ENCODE measurements around the gene PNPLA2. TPM values are rescaled to one million over a fixed set of nuclear protein-coding genes. Genes with fewer than 3 reads are reported as not detected.
A peak's percentile ranks its signal among the peaks of the same experiment; 100 is the strongest.

The PNPLA2 gene
- total and polyA plus RNA-seq, 10 of the 15 experiments (the other 5 are each of a cell fraction or from before 2014, with no cell fraction given): 0.19 to 34.0 (median 8.1) TPM

- peak; percentile 66 for TF ChIP-seq RELA (IDR thresholded peaks at IDR 0.05; ENCODE audit: borderline replicate concordance, partially characterized antibody)
- no peak for TF ChIP-seq HDAC2 (IDR thresholded peaks at IDR 0.05)
- no peak for TF ChIP-seq ZSCAN29 (IDR thresholded peaks at IDR 0.05)
- peak; percentile 81 to 95 for TF ChIP-seq EGR1 (IDR thresholded peaks at IDR 0.05; ENCODE audit: borderline replicate concordance in 1 of 2, low read depth in 2 of 2, low read length in 2 of 2)
- TF ChIP-seq TAF1 (IDR thresholded peaks at IDR 0.05; ENCODE audit: borderline replicate concordance, low read depth, low read length): peak; percentile 97
- TF ChIP-seq NFIC (IDR thresholded peaks at IDR 0.05; ENCODE audit: low read depth, low read length): no peak
- TF ChIP-seq HCFC1 (IDR thresholded peaks at IDR 0.05; ENCODE audit: low read length): peak; percentile 83
- TF ChIP-seq JUNB (IDR thresholded peaks at IDR 0.05): no peak
Observed at GRCh38 chr11:809287-810039, 9.3 kb upstream of the PNPLA2 start, which contains the start of gene RPLP2 (continued).

GRCh38 chr11:810040-810567 is 8.6 kb upstream of the PNPLA2 start:
- H3K27me3 ChIP-seq (replicated peaks in 1 of 2; ENCODE audit: control insufficient read depth in 2 of 2, insufficient read depth in 2 of 2, low read length in 1 of 2): no peaks in the 10 kb centered on the region
- FAIRE-seq: no peak
- peak; percentile 9 for ATAC-seq
- ChIA-PET SMC1A (ENCODE audit: uncharacterized antibody, unreplicated experiment) (interaction anchor here (1.3 to 1.9 kb wide), 2 partner anchors 9 to 10 kb away, joined by 4 to 5 read pairs; partner anchors contain the start of gene PNPLA2), CTCF (interaction anchor here (1.2 to 1.3 kb wide), 2 partner anchors 9 to 34 kb away, joined by 3 to 4 read pairs; no protein-coding TSS in a partner anchor), RAD21 (ENCODE audit: unreplicated experiment) (interaction anchor here (0.7 to 1.7 kb wide), 4 partner anchors 9 to 33 kb away, joined by 3 to 13 read pairs (median 6); partner anchors contain the start of genes PNPLA2 and TSPAN4), POLR2A (interaction anchor here (0.7 to 3.3 kb wide), 8 partner anchors 9 to 235 kb away, joined by 4 to 32 read pairs (median 6); partner anchors contain the start of genes DEAF1, PNPLA2, TMEM80 and TSPAN4)
- peak overlapping the region; percentile 100; the same call in 1 of the 2 replicates for H2AFZ ChIP-seq (ENCODE audit: control insufficient read depth, low read depth, low read length)
- H3K27ac ChIP-seq (ENCODE audit: control insufficient read depth, insufficient read depth): peak overlapping the region; percentile 99
- H3K9ac ChIP-seq (ENCODE audit: control insufficient read depth, insufficient read depth, low read length): peak overlapping the region; percentile 98
- peak overlapping the region; percentile 98 for H3K4me3 ChIP-seq
- H3K79me2 ChIP-seq (ENCODE audit: control insufficient read depth, insufficient read depth, low read length): peaks cover 38% of the 10 kb centered on the region
- H3K9me3 ChIP-seq (replicated peaks; ENCODE audit: control insufficient read depth, insufficient read depth, low read length): no peaks in the 10 kb centered on the region
- peaks cover 8% of the 10 kb centered on the region; the same call in 1 of the 2 replicates for H4K20me1 ChIP-seq (ENCODE audit: control insufficient read depth, insufficient read depth)
- peaks cover 8 to 26% of the 10 kb centered on the region in 2 experiments; a peak in 3 of 4 replicates for H3K36me3 ChIP-seq (ENCODE audit: control insufficient read depth in 2 of 2, insufficient read depth in 2 of 2, low read length in 1 of 2)
- DNase-seq (ENCODE audit: low read depth, low spot score): no peak
- whole genome bisulfite sequencing (ENCODE audit: insufficient coverage, insufficient replicate concordance, low lambda C conversion rate, missing lambda C conversion rate): 2% methylated on average over 49 of the region's 55 CpGs
- in situ Hi-C loops (cut with MboI): loop anchor here (25.0 kb wide), 1 partner anchor 1577 kb away; the partner anchor contains the start of gene CD81
- BruUV-seq (replicated peaks): TSS peak; percentile 79
- peak overlapping the region; percentile 78 for H3K4me2 ChIP-seq (ENCODE audit: control insufficient read depth, insufficient read depth)
- intact Hi-C loops (cut with micrococcal nuclease; ENCODE audit: unreplicated experiment): no loop called here
- peaks cover 7% of the 10 kb centered on the region; the same call in 1 of the 2 replicates for H3K4me1 ChIP-seq (ENCODE audit: control insufficient read depth, insufficient read depth, low read length)
- TF ChIP-seq ZBTB11 (CRISPR knock-in tag; IDR thresholded peaks at IDR 0.05): no peak
- TF ChIP-seq DPF2 (IDR thresholded peaks at IDR 0.05): 0 out of 2 replicates have a peak, but pooled peaks have one; percentile 17
- no peak for TF ChIP-seq ZNF622 (IDR thresholded peaks at IDR 0.05)
- TF ChIP-seq SMARCA5 (IDR thresholded peaks at IDR 0.05): peak; percentile 15; the same call in 1 of the 2 replicates
- TF ChIP-seq, protein P1, sequence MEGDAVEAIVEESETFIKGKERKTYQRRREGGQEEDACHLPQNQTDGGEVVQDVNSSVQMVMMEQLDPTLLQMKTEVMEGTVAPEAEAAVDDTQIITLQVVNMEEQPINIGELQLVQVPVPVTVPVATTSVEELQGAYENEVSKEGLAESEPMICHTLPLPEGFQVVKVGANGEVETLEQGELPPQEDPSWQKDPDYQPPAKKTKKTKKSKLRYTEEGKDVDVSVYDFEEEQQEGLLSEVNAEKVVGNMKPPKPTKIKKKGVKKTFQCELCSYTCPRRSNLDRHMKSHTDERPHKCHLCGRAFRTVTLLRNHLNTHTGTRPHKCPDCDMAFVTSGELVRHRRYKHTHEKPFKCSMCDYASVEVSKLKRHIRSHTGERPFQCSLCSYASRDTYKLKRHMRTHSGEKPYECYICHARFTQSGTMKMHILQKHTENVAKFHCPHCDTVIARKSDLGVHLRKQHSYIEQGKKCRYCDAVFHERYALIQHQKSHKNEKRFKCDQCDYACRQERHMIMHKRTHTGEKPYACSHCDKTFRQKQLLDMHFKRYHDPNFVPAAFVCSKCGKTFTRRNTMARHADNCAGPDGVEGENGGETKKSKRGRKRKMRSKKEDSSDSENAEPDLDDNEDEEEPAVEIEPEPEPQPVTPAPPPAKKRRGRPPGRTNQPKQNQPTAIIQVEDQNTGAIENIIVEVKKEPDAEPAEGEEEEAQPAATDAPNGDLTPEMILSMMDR (IDR thresholded peaks at IDR 0.05 in 2 of 3, conservative IDR thresholded peaks at IDR 0.05 in 1 of 3; ENCODE audit: control insufficient read depth in 2 of 3, extremely low read depth in 1 of 3, insufficient read depth in 1 of 3, low read depth in 3 of 3, low read length in 3 of 3): no peak
- TF ChIP-seq BHLHE40 (IDR thresholded peaks at IDR 0.05; ENCODE audit: borderline replicate concordance in 1 of 2, low read depth in 2 of 2, low read length in 1 of 2): peak in 1 of 2 experiments; percentile 14; a peak in 1 of 4 replicates
- no peak for TF ChIP-seq TARDBP (IDR thresholded peaks at IDR 0.05; ENCODE audit: borderline replicate concordance)
- no peak for TF ChIP-seq SRF (IDR thresholded peaks at IDR 0.05; ENCODE audit: low read depth in 2 of 2, low read length in 2 of 2)

Measured in GM12878 (cell line).